K562 (cell line): ENCODE data around the gene UBE2D2. TPM values are rescaled to one million over a fixed set of nuclear protein-coding genes. Genes with fewer than 3 reads are reported as not detected.

Experiments used
- BCOR ChIP-seq: fragments of 450-650 bp; IDR thresholded peaks from 2 replicates; pipeline ENCODE4 v1.6.1; 2016
- GTF2A2 ChIP-seq: IDR thresholded peaks from 2 replicates; pipeline ENCODE4 v1.6.1; 2016; ENCODE audit warnings: mild to moderate bottlenecking, missing genetic modification characterization, missing compliant biosample characterization
- KLF16 ChIP-seq: IDR thresholded peaks from 2 replicates; pipeline ENCODE4 v1.6.1; 2016; ENCODE audit warnings: antibody characterized with exemption
- MAFF ChIP-seq: IDR thresholded peaks from 2 replicates; pipeline ENCODE4 v1.6.1; 2012; ENCODE audit warnings: low read length, improper control_type of control experiment
- MNT ChIP-seq, 2 experiments: fragments of 450-650 bp; conservative IDR thresholded peaks; 2 replicates each; pipeline ENCODE4 v1.6.1; 2017; ENCODE audit warnings: mild to moderate bottlenecking in 2 of 2, moderate library complexity in 2 of 2
- NCOA1 ChIP-seq: fragments of 450-650 bp; IDR thresholded peaks from 2 replicates; pipeline ENCODE4 v1.6.1; 2016; ENCODE audit warnings: low read depth
- NFE2 ChIP-seq: IDR thresholded peaks from 2 replicates; pipeline ENCODE4 v1.6.1; 2014; ENCODE audit warnings: antibody characterized with exemption, low read depth
- PTBP1 ChIP-seq: fragments of 200-400 bp; formaldehyde crosslinking; IDR thresholded peaks from 2 replicates; pipeline ENCODE4 v1.6.1; 2017; ENCODE audit warnings: low read depth, low read length
- ZKSCAN3 ChIP-seq: fragments of 250-450 bp; sonication (Bioruptor Pico); IDR thresholded peaks from 2 replicates; pipeline ENCODE4 v1.4.0; 2020
- ZNF133 ChIP-seq: fragments of 250-450 bp; sonication (Bioruptor Pico); IDR thresholded peaks from 2 replicates; pipeline ENCODE4 v1.4.0; 2020; ENCODE audit warnings: mild to moderate bottlenecking
- ZNF395 ChIP-seq: fragments of 200-800 bp; sonication (Bioruptor generic); IDR thresholded peaks from 2 replicates; pipeline ENCODE4 v1.6.1; 2017; ENCODE audit warnings: missing genetic modification characterization, missing compliant biosample characterization
- ZNF639 ChIP-seq, 2 experiments: fragments of 200-800 bp in 1 of 2; sonication (Bioruptor generic) in 1 of 2; sonication (generic) in 1 of 2; formaldehyde crosslinking in 1 of 2; IDR thresholded peaks in 1 of 2; conservative IDR thresholded peaks in 1 of 2; 2 replicates each; pipeline versions ENCODE4 v1.5.0 to v1.6.1; 2016 to 2020; ENCODE audit warnings: missing compliant biosample characterization in 1 of 2, missing genetic modification characterization in 1 of 2, missing genetic modification reagents in 1 of 2
- ZSCAN29 ChIP-seq: fragments of 450-650 bp; IDR thresholded peaks from 2 replicates; pipeline ENCODE4 v1.6.1; 2017
- polyA plus RNA-seq, 8 experiments: library from polyadenylated mRNA; depleted of rRNA in 4 of 8; stranded (reverse) in 5 of 8; unstranded in 3 of 8; fragments of >200 nt; fragmentation: Nextera tagmentation in 2 of 8; fragmentation: Illumina TruSeq in 1 of 8; extraction: Ambion mirVana in 2 of 8; extraction: Trizol in 1 of 8; gene quantifications; 2 replicates each; pipeline versions ENCODE4 v1.2.1 to v1.2.3, GENCODE V29; 2011 to 2014; ENCODE audit warnings: inconsistent platforms in 1 of 8, missing spikeins in 1 of 8
- total RNA-seq, 7 experiments: library from RNA; depleted of rRNA in 6 of 7; stranded (reverse); fragments of >200 nt in 6 of 7; fragmentation: Illumina TruSeq in 2 of 7; extraction: Trizol in 2 of 7; gene quantifications; 2 replicates each; pipeline versions ENCODE4 v1.2.1 to v1.2.3, GENCODE V29; 2011 to 2021; ENCODE audit warnings: low replicate concordance in 1 of 7
- TF ChIP-seq, protein P1 (sequence below): fragments of 150-350 bp; IDR thresholded peaks from 2 replicates; pipeline ENCODE4 v1.6.1; 2014; ENCODE audit warnings: low read depth, mild to moderate bottlenecking, low read length, borderline replicate concordance
- TF ChIP-seq, protein P2 (sequence below): sonication (generic); formaldehyde crosslinking; IDR thresholded peaks from 2 replicates; pipeline ENCODE4 v1.8.0; 2023; ENCODE audit warnings: mild to moderate bottlenecking, missing genetic modification reagents

Gene UBE2D2
- total and polyA plus RNA-seq, 9 of the 15 experiments (the other 6 are each of a cell fraction or from before 2014, with no cell fraction given) = 53.6 to 198 (median 122) TPM

DNA sequence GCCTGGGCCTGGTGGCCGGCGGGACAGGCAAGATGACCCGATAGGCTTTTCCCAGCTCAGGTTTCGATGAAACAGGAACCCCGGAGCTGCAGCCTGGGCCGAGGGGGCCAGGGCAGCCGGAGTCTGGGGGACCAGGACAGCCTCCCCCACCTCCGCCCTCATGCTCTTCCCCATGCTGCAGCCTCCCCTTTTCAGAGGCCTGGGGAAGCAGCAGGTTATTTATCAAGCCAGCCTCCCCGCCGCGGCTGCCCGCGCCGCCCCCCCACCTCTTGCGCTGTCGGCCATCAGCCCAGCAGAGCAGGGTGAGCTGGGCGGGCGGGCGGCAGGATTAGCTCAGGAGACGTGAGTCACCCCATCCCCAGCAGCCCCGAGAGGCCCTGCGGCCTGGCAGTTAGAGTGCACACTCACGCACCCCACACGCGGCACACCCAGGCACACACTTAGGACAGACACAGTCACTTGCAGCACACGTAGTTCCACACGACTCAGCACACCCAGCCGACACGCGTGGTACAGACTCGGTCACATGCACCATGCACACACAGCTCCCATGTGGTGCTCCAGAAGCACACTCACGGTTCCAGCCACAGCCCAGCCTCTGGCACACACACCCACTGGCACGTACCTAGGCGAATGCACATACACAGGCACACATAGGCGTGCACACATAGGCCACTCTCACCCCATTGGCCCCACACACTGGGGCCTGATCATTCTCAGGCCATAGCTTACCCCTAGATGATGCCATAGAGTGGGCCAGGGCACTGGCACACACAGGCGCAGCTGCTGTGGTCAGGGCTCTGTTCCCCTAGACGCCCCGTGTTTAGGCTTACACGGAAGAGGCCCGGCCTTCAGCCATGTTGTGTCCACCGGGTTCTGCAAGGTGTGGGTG is 100.0 kb downstream of the UBE2D2 start (continued):
- TF ChIP-seq PTBP1 (no peak), ZNF133 (no peak), NCOA1 (0 out of 2 replicates have a peak, but pooled peaks have one; percentile 19), ZKSCAN3 (CRISPR knock-in tag) (no peak), NFE2 (peak; percentile 80), MAFF (no peak), BCOR (peak; percentile 69; the same call in 1 of the 2 replicates), ZNF395 (peak; percentile 94), ZNF639 (CRISPR knock-in tag; conservative IDR thresholded peaks at IDR 0.05 in 1 of 2, IDR thresholded peaks at IDR 0.05 in 1 of 2) (peak in 1 of 2 experiments; percentile 87; a peak in 2 of 4 replicates), MNT (conservative IDR thresholded peaks at IDR 0.05) (peak; percentile 79 to 89), ZSCAN29 (no peak), KLF16 (no peak), GTF2A2 (tag) (no peak)
- TF ChIP-seq, protein P1, sequence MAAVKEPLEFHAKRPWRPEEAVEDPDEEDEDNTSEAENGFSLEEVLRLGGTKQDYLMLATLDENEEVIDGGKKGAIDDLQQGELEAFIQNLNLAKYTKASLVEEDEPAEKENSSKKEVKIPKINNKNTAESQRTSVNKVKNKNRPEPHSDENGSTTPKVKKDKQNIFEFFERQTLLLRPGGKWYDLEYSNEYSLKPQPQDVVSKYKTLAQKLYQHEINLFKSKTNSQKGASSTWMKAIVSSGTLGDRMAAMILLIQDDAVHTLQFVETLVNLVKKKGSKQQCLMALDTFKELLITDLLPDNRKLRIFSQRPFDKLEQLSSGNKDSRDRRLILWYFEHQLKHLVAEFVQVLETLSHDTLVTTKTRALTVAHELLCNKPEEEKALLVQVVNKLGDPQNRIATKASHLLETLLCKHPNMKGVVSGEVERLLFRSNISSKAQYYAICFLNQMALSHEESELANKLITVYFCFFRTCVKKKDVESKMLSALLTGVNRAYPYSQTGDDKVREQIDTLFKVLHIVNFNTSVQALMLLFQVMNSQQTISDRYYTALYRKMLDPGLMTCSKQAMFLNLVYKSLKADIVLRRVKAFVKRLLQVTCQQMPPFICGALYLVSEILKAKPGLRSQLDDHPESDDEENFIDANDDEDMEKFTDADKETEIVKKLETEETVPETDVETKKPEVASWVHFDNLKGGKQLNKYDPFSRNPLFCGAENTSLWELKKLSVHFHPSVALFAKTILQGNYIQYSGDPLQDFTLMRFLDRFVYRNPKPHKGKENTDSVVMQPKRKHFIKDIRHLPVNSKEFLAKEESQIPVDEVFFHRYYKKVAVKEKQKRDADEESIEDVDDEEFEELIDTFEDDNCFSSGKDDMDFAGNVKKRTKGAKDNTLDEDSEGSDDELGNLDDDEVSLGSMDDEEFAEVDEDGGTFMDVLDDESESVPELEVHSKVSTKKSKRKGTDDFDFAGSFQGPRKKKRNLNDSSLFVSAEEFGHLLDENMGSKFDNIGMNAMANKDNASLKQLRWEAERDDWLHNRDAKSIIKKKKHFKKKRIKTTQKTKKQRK = no peak
- TF ChIP-seq, protein P2, sequence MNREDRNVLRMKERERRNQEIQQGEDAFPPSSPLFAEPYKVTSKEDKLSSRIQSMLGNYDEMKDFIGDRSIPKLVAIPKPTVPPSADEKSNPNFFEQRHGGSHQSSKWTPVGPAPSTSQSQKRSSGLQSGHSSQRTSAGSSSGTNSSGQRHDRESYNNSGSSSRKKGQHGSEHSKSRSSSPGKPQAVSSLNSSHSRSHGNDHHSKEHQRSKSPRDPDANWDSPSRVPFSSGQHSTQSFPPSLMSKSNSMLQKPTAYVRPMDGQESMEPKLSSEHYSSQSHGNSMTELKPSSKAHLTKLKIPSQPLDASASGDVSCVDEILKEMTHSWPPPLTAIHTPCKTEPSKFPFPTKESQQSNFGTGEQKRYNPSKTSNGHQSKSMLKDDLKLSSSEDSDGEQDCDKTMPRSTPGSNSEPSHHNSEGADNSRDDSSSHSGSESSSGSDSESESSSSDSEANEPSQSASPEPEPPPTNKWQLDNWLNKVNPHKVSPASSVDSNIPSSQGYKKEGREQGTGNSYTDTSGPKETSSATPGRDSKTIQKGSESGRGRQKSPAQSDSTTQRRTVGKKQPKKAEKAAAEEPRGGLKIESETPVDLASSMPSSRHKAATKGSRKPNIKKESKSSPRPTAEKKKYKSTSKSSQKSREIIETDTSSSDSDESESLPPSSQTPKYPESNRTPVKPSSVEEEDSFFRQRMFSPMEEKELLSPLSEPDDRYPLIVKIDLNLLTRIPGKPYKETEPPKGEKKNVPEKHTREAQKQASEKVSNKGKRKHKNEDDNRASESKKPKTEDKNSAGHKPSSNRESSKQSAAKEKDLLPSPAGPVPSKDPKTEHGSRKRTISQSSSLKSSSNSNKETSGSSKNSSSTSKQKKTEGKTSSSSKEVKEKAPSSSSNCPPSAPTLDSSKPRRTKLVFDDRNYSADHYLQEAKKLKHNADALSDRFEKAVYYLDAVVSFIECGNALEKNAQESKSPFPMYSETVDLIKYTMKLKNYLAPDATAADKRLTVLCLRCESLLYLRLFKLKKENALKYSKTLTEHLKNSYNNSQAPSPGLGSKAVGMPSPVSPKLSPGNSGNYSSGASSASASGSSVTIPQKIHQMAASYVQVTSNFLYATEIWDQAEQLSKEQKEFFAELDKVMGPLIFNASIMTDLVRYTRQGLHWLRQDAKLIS = peak; percentile 40; the same call in 1 of the 2 replicates
